SK-N-SH treated with all-trans-retinoic acid at 6 μM for 48 hours (cell line): Measurements from ENCODE around the gene PCDHGA9.
"Not testable (repeated sequence)": the region's sequence is repeated elsewhere in the genome, so short reads cannot be mapped to it uniquely, and the experiment has no call there.

ENCODE experiments used
- ATAC-seq: fragments of 200-7000 bp; cut with Tn5 transposase; 3 replicates; pipeline ENCODE4 v1.9.1; 2020; ENCODE audit warnings: mild to moderate bottlenecking, moderate library complexity
- ARNTL ChIP-seq: fragments of 450-650 bp; formaldehyde crosslinking; IDR thresholded peaks from 2 replicates; pipeline ENCODE4 v1.5.0; 2020; ENCODE audit warnings: low read depth, mild to moderate bottlenecking, moderate library complexity, borderline replicate concordance
- BACH2 ChIP-seq: fragments of 250-450 bp; sonication (Bioruptor Pico); IDR thresholded peaks from 2 replicates; pipeline ENCODE4 v1.9.0; 2021; ENCODE audit warnings: mild to moderate bottlenecking, borderline replicate concordance
- CREB5 ChIP-seq: fragments of 250-450 bp; sonication (Bioruptor Pico); IDR thresholded peaks from 2 replicates; pipeline ENCODE4 v1.5.1; 2020; ENCODE audit warnings: low read depth, mild to moderate bottlenecking, moderate library complexity
- CSDC2 ChIP-seq: fragments of 250-450 bp; sonication (Bioruptor Pico); IDR thresholded peaks from 2 replicates; pipeline ENCODE4 v1.5.0; 2020; ENCODE audit warnings: mild to moderate bottlenecking, moderate library complexity
- CSRNP3 ChIP-seq: fragments of 250-450 bp; sonication (Bioruptor Pico); IDR thresholded peaks from 2 replicates; pipeline ENCODE4 v1.5.1; 2021; ENCODE audit warnings: mild to moderate bottlenecking, moderate library complexity
- ESRRG ChIP-seq: fragments of 250-450 bp; sonication (Bioruptor Pico); IDR thresholded peaks from 2 replicates; pipeline ENCODE4 v1.6.1; 2021; ENCODE audit warnings: mild to moderate bottlenecking
- GLIS3 ChIP-seq: fragments of 250-450 bp; sonication (Bioruptor Pico); IDR thresholded peaks from 2 replicates; pipeline ENCODE4 v1.5.0; 2020; ENCODE audit warnings: mild to moderate bottlenecking, moderate library complexity
- ISL1 ChIP-seq: fragments of 250-450 bp; sonication (Bioruptor Pico); IDR thresholded peaks from 2 replicates; pipeline ENCODE4 v2.1.2; 2022; ENCODE audit warnings: mild to moderate bottlenecking, moderate library complexity
- OSR1 ChIP-seq: fragments of 250-450 bp; sonication (Bioruptor Pico); IDR thresholded peaks from 2 replicates; pipeline ENCODE4 v1.8.0; 2022; ENCODE audit warnings: moderate library complexity, mild to moderate bottlenecking, inconsistent platforms
- PATZ1 ChIP-seq: fragments of 250-450 bp; sonication (Bioruptor Pico); IDR thresholded peaks from 2 replicates; pipeline ENCODE4 v1.8.0; 2020; ENCODE audit warnings: mild to moderate bottlenecking, moderate library complexity, borderline replicate concordance
- POU6F1 ChIP-seq: fragments of 250-450 bp; sonication (Bioruptor Pico); IDR thresholded peaks from 2 replicates; pipeline ENCODE4 v1.8.0; 2021; ENCODE audit warnings: low read depth, mild to moderate bottlenecking, moderate library complexity, borderline replicate concordance
- PPARA ChIP-seq: fragments of 250-450 bp; sonication (Bioruptor Pico); IDR thresholded peaks from 2 replicates; pipeline ENCODE4 v1.5.0; 2020; ENCODE audit warnings: mild to moderate bottlenecking, borderline replicate concordance
- RARB ChIP-seq: fragments of 250-450 bp; sonication (Bioruptor Pico); IDR thresholded peaks from 2 replicates; pipeline ENCODE4 v1.8.0; 2021; ENCODE audit warnings: mild to moderate bottlenecking, moderate library complexity
- SNAI2 ChIP-seq: fragments of 250-450 bp; sonication (Bioruptor Pico); IDR thresholded peaks from 2 replicates; pipeline ENCODE4 v1.5.0; 2020; ENCODE audit warnings: mild to moderate bottlenecking, moderate library complexity
- TCF4 ChIP-seq: fragments of 250-450 bp; sonication (Bioruptor Pico); IDR thresholded peaks from 2 replicates; pipeline ENCODE4 v1.8.0; 2021; ENCODE audit warnings: mild to moderate bottlenecking, moderate library complexity, borderline replicate concordance
- TOX ChIP-seq: fragments of 250-450 bp; sonication (Bioruptor Pico); IDR thresholded peaks from 2 replicates; pipeline ENCODE4 v1.8.0; 2021; ENCODE audit warnings: mild to moderate bottlenecking, moderate library complexity, borderline replicate concordance
- ZC3H10 ChIP-seq: fragments of 250-450 bp; sonication (Bioruptor Pico); IDR thresholded peaks from 2 replicates; pipeline ENCODE4 v1.5.1; 2021; ENCODE audit warnings: mild to moderate bottlenecking, moderate library complexity
- ZFP3 ChIP-seq: fragments of 250-450 bp; sonication (Bioruptor Pico); IDR thresholded peaks from 2 replicates; pipeline ENCODE4 v1.5.0; 2020; ENCODE audit warnings: mild to moderate bottlenecking, moderate library complexity
- ZFP30 ChIP-seq: fragments of 450-650 bp; formaldehyde crosslinking; IDR thresholded peaks from 2 replicates; pipeline ENCODE4 v1.5.0; 2022; ENCODE audit warnings: mild to moderate bottlenecking, moderate library complexity
- ZNF565 ChIP-seq: fragments of 450-650 bp; formaldehyde crosslinking; conservative IDR thresholded peaks from 2 replicates; pipeline ENCODE4 v1.5.0; 2020; ENCODE audit warnings: low read depth, mild to moderate bottlenecking, moderate library complexity
- ZNF8 ChIP-seq: fragments of 450-650 bp; formaldehyde crosslinking; IDR thresholded peaks from 2 replicates; pipeline ENCODE4 v1.5.0; 2020; ENCODE audit warnings: mild to moderate bottlenecking, moderate library complexity

Gene PCDHGA9

GRCh38 chr5:141389153-141390042, 13.2 kb upstream of the PCDHGA9 start:
- no peak for ATAC-seq
- TF ChIP-seq ZFP30 (CRISPR knock-in tag) (no peak), PATZ1 (CRISPR knock-in tag) (no peak), ZNF565 (no peak), ZC3H10 (no peak), CSDC2 (no peak), TOX (CRISPR knock-in tag) (no peak), ZNF8 (no peak), ARNTL (no peak), TCF4 (CRISPR knock-in tag) (no peak), SNAI2 (CRISPR knock-in tag) (no peak), ISL1 (CRISPR knock-in tag) (no peak), OSR1 (CRISPR knock-in tag) (no peak), ZFP3 (CRISPR knock-in tag) (no peak), POU6F1 (CRISPR knock-in tag) (no peak)

- TF ChIP-seq CSRNP3 (CRISPR knock-in tag) (no peak), OSR1 (CRISPR knock-in tag) (no peak), TOX (CRISPR knock-in tag) (no peak), ISL1 (CRISPR knock-in tag) (no peak), CREB5 (CRISPR knock-in tag) (no peak), RARB (CRISPR knock-in tag) (no peak), ZFP3 (CRISPR knock-in tag) (no peak), PATZ1 (CRISPR knock-in tag) (no peak), PPARA (CRISPR knock-in tag) (no peak), ZFP30 (CRISPR knock-in tag) (no peak), ZNF8 (no peak), CSDC2 (no peak), ESRRG (CRISPR knock-in tag) (no peak), ARNTL (no peak), SNAI2 (CRISPR knock-in tag) (no peak), BACH2 (no peak)
- TF ChIP-seq, all 23 proteins: peak for 0
- ATAC-seq = no peak
Observed at GRCh38 chr5:141392429-141393198, 10.0 kb upstream of the PCDHGA9 start, which contains the start of gene PCDHGA8. TSS of gene PCDHGA8 (plus strand) at chr5:141392633. CDS start at chr5:141392814, 181 bp downstream.

- ATAC-seq = no peak
Observed at GRCh38 chr5:141393267-141393666, 9.3 kb upstream of the PCDHGA9 start.

DNA sequence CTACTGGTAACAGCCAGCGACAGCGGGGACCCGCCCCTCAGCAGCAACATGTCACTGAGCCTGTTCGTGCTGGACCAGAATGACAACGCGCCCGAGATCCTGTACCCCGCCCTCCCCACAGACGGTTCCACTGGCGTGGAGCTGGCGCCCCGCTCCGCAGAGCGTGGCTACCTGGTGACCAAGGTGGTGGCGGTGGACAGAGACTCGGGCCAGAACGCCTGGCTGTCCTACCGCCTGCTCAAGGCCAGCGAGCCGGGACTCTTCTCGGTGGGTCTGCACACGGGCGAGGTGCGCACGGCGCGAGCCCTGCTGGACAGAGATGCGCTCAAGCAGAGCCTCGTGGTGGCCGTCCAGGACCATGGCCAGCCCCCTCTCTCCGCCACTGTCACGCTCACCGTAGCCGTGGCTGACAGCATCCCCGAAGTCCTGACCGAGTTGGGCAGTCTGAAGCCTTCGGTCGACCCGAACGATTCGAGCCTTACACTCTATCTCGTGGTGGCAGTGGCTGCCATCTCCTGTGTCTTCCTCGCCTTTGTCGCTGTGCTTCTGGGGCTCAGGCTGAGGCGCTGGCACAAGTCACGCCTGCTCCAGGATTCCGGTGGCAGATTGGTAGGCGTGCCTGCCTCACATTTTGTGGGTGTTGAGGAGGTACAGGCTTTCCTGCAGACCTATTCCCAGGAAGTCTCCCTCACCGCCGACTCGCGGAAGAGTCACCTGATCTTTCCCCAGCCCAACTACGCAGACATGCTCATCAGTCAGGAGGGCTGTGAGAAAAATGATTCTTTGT, 8.0 kb upstream of the PCDHGA9 start:
- ATAC-seq = not testable (repeated sequence)

More at GRCh38 chr5:141393267-141393666, 9.3 kb upstream of the PCDHGA9 start:
- TF ChIP-seq PPARA (CRISPR knock-in tag) (no peak), GLIS3 (CRISPR knock-in tag) (no peak)

GRCh38 chr5:141397756-141398551, 4.6 kb upstream of the PCDHGA9 start, which contains the start of gene PCDHGB5:
TSS of gene PCDHGB5 (plus strand) at chr5:141397947. CDS start at chr5:141398128, 181 bp downstream.
- ATAC-seq = not testable (repeated sequence)
